SW480 (cell line): Measurements from ENCODE around the gene PLXNA1.

Experiments used
- DNase-seq: peaks from one replicate; pipeline ENCODE4 v3.0.0-alpha.2; 2016; ENCODE audit warnings: low spot score

Gene PLXNA1

GRCh38 chr3:126982471-126983175 lies at the start of gene PLXNA1:
TSS of gene PLXNA1 (plus strand) at chr3:126983115. CDS start at chr3:126988594, 5,479 bp downstream.
- DNase-seq = peak; percentile 65

- no peak for DNase-seq
These were observed 48.8 kb upstream of the PLXNA1 start for GRCh38 chr3:126934031-126934531.

GRCh38 chr3:126934991-126935390 lies 47.9 kb upstream of the PLXNA1 start:
- no peak for DNase-seq

DNA sequence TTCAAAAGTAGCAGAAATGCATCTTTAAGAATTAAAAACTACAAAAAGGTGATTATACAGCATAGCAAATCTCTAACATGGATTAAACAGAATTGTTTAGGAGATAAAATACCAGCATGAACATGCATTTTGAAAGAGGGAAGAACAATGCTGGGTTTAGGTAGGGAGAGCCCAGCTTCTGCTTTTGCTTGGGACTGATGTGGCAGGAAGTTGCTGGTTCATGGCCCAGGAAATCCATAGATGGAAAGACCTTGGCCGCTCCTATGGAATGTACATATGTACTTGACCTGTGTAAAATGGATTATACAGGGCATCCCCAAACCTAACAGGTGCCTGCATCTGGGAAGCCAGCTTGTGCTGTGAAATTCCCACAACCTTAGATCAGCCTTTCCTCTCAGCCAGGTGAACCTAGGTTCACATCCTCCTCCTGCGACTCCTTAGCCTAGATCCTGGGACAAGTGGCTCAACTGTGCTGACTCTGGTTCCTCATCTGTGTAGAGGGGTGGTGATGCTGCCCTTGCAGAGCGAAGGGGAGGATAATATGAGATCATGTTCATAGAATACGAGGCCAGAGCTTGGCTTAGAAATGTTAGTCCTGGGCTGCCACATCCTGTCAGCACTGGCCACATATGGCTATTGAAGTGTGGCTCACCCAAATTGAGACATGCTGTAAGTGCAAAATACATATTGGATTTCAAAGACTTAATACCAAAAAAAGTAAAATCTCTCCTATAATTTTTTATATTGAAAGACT lies 47.0 kb upstream of the PLXNA1 start:
- no peak for DNase-seq

DNA sequence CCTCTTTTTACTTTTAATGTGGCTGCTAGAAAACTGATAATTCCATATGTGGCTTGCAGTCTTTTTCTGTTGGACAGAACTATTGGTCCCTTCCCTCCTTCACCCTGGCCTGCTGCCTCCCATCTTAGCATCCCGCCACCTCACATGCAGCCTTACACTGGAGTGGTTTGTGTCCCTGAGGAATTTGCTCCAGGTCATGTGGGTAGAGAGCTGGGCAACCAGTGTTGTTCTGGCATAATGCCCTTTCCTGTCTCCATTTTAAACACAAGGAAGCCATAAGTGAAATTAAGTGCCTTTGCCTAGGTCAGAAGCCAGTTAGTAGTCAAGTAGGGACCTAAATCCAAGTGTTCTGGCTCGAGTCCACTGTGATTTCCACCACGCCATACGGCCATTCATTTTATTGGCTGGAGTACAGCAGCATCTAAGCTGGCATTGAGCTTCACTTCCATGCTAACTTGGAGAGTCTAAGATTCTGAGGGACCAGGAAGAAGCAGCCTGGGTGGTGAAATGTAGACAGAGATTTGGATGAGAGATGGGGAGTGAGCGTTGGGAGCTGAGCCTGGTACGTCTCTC lies 46.0 kb upstream of the PLXNA1 start:
- DNase-seq = no peak

DNA sequence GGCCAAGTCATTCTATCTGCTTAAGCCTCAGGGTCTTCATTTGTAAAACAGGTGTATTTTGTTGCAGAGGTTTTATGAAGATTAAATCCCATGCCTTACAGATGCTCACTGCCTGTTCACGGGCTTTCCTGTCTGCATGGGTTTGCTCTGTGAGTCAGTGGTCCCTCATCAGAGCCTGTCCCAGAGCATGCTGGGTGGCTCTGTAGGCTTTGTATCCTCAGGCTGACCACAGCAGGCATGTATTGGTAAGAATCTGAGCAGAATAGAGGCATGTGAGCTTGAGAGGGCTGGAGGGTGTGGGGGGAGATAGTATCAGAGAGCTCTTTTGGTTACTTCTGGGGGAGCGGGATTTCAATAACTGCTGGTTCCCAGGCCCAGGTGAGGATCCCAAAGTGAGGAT lies 45.4 kb upstream of the PLXNA1 start:
- DNase-seq = no peak

DNA sequence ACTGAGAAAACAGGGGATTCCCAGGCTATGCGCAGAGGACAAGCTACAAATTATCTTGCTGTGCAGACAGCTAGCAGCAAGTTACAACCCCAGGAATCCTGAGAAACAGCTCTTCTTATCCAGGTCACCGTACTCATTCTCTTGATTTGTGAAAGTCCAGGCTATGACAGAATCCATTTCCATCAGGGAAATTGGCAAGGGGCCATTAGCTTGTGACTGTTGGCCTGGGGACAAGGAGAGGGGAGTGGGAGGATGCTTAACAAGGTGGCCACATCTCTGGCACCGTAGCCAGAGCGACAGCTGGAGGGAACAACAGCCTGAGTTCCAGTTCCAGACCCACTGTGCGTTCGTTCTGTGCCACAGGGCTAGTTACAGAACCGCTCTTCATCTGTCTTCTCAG lies 44.9 kb upstream of the PLXNA1 start:
- no peak for DNase-seq

DNA sequence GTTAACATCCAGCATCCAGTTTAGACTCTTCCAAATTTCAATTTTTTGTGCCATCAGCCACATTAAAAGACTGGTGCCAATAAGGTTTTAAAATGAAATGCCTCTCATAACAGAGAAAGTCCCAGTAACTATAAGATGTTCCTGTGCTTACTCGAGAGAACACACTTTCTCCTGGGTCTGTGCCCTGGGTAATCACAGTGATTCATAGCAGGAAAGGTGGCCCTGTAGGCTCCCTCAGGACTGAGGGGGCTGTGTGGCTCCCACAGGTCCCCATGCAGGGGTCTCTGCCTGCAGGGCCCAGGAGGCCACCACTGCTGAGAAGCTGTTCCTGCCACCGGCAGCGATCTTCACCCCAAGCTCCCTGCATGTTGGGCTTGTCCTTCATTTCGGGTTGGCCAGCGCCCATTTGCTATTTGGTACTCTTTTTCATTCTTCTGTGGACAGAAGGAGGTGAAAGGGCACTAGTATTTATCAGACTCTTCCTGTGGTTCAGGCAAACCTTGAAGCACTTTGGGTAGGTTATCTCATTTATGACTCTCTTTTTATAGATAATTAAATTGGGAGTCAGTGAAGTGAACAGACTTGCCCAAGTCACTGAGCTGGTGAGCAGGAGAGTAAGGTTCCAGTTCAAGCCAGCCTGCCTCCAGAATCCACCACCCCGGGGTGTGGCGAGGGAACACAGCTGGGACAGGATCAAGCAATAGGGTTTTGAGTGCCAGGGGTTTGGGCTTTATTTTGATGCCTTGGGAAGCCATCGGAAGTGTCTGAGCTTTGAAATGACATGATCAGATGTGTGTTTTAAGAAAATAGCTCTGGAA lies 44.2 kb upstream of the PLXNA1 start:
- no peak for DNase-seq

GRCh38 chr3:126939338-126939718 lies 43.6 kb upstream of the PLXNA1 start:
- DNase-seq = peak; percentile 24

GRCh38 chr3:126939733-126940132 lies 43.2 kb upstream of the PLXNA1 start:
- DNase-seq = no peak

- no peak for DNase-seq
These were observed 41.1 kb upstream of the PLXNA1 start for GRCh38 chr3:126941721-126942270.

DNA sequence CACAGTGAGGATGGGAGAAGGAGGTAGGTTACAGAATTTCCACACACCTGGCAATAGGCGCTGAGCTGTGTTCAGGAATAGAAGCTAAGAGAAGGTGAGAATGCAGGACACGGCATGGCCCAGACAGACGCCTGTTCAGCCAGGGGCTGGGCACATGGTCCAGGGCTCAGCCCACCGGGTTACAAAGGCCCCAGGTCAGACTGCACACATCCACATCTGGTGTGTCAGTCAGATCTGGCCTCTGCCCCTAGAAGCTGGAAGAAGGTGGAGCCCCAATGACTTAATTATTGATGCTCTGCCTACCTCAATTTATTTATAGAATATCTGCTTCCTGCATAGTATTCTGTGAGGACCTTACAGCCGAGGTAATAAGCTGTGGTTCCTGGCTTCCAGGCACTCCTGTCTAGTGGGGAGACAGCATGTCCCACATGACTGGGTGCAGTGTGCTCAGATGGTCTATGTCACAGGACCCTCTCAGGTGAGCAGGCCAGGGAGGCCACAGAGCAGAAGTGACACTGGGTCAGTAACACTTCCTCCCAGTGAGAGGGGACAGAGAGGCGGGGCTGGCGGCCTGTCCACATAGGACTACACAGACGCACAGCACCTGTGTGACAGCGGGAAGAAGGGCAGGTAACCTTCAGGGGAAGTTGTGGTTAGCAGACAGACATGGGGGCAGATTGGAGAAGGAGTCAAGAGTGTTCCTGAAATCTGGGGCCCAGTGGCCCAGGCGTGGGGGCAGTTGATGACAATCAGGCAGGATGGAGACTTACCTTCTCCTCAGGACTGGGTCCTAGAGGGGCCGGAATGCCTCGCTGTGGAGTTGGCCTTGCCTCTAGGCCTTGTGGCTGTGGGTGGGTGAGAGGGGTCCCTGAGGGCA lies 38.6 kb upstream of the PLXNA1 start:
- no peak for DNase-seq

DNA sequence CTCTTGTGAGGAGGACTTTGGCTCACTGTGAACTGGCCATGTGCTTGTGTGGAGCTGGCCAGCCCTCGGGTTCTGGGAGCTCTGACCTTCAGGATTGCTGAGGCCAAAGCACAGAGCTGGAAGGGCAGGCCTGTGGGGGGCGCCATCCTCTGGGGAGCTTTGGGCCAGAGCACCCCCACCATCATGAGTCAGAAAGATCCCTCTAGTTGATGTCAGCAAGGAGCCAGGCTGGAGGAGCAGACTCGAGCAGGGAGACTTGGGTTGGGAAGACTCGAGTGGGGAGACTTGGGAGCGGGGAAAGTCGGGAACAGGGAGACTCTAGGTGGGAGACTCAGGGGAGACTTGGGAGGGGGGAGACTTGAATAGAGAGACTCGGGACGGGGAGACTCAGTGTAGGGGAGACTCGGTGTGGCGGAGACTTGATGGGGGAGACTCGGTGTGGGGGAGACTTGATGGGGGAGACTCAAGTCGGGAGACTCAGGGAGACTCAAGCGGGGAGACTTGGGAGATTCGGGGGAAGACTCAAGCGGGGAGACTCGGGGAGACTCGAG lies 37.7 kb upstream of the PLXNA1 start:
- DNase-seq = no peak

- DNase-seq = no peak
These were observed 37.0 kb upstream of the PLXNA1 start for GRCh38 chr3:126945891-126946290.

- DNase-seq = no peak
These were observed 36.5 kb upstream of the PLXNA1 start for GRCh38 chr3:126946405-126946804.

DNA sequence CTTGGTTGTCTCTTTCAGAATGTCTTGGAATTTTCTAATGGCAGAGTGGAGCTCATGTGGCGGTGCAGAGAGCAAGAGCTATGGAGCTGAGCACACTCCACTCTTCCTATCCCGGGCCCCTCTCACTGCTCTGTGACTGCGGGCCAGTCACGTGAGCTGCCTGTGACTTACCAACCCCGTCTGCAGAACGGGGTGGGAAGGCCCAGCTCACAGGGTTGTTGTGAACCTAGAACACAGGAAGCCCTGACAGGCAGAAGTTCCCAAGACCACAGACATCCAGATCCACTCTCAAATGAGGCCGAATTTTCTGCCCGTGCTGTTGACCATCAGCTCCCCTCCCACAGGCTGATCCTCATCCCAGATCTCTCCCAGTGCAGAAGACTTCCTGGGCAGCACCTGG lies 35.5 kb upstream of the PLXNA1 start:
- DNase-seq = no peak

GRCh38 chr3:126948980-126949535 lies 33.9 kb upstream of the PLXNA1 start:
- DNase-seq = no peak

DNA sequence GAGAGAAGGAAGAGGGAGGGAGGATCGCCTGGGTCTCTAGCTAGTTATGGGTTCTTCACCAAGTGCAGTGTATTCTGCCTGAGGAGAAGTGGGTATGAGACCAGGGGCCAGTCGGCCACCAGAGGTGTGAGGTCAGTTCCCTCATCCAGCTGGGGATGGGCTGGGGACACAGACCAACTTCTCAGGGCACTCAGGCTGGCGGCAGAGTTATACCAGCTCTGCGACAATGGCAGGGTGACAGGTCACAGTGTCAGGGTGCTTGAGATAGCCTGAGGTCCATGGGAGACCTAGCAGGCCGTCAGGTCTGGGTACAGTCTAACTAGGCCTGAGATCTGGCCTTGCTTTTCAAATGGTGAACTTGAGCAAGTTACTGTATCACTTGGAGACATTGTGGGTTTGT lies 31.4 kb upstream of the PLXNA1 start:
- no peak for DNase-seq

GRCh38 chr3:126952261-126952982 lies 30.5 kb upstream of the PLXNA1 start:
- DNase-seq = no peak
